NCI-H2196 treated with DMSO at 0.1 percent for 48 hours (cell line): ENCODE measurements around the gene BPI.
"Not testable (repeated sequence)": the region's sequence is repeated elsewhere in the genome, so short reads cannot be mapped to it uniquely, and the experiment has no call there.

Source experiments
- DNase-seq: peaks from one replicate; lab custom pipeline; 2025; ENCODE audit not compliant: unreplicated experiment; lab: John Stamatoyannopoulos, UW

The BPI gene

DNA sequence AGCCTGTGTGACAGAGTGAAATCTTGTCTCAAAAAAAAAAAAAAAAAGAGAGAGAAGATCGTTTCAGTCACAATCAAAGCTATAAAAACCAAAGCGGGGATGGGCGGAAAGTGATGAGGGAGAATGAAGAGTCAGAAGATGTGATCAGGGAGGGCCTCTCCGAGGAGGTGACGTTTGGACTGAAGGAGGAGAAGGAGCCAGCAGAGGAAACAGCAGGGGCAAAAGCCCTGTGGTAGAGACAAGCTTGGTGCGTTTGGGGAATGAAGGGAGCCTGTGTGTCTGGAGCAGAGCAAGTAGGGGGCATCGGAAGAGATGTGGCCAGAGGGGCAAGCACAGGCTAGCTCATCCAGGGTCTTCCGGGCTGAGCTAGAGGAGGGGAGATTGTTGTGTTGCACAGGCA lies 27.9 kb downstream of the BPI start:
- DNase-seq: no peak

DNA sequence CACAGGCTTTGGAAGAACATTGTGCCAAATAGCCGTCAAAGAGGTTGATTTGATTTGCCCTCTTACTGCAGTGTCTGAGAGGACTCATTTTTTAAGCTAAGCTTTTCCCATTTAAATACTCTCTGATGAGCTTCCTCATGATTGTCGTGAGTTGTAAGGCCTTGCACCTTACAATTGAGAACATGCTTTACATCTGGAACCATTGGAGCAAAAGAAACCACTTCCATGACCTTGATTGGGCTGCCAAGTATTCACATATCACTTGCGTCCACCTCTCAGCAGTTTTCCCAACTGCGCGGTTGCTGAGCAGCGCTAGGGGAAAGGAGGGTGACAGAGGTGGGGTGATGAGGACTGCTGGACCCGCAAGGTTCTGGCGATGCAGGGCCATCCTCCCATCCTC lies 30.1 kb downstream of the BPI start:
- no peak for DNase-seq

DNA sequence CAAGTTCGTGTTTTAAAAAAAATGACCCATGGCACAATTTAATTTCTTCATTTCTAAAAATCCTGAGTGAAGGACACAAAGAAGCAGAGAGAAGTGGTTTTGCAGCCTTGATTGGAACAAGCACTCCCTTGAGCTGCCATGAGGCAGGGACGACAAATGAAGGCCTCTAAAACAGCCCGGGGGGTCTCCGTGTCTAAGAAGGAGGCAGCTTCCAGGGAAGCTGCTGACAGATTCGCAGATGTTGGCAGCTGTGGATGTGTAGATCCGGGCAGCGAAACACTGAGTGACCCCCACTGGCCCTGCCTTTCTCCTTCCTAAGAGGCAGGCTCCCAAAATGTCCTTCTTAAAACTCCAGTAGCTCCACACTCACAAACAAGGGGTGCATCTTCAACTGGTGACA lies 32.8 kb downstream of the BPI start:
- no peak for DNase-seq

DNA sequence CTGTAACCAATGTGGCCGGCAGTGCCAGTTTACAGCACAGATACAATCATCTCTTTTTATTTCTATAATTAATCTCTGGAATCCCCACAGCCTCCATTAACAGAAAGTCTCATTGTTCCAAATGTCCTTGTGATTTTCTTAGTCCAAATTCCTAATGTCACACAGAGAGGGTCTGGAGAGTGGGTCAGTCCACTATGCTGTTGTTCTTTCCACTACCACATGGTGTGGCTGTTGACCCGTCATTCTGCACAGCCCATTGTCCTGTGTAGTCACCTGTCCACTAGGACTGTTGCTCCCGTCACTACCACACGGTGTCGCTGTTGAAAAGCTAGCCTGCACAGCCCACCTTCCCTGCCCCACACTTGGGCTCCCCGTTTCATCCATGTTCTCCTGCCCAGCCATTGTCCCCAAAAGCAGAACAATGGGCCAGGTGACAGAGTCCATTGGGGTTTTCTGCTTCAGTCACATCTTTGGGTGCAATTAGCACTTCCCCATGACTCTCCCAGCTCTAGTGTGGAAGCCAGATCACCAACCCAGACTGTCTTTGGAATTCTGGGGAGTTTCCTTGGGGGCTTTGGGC lies 33.7 kb downstream of the BPI start:
- no peak for DNase-seq

DNA sequence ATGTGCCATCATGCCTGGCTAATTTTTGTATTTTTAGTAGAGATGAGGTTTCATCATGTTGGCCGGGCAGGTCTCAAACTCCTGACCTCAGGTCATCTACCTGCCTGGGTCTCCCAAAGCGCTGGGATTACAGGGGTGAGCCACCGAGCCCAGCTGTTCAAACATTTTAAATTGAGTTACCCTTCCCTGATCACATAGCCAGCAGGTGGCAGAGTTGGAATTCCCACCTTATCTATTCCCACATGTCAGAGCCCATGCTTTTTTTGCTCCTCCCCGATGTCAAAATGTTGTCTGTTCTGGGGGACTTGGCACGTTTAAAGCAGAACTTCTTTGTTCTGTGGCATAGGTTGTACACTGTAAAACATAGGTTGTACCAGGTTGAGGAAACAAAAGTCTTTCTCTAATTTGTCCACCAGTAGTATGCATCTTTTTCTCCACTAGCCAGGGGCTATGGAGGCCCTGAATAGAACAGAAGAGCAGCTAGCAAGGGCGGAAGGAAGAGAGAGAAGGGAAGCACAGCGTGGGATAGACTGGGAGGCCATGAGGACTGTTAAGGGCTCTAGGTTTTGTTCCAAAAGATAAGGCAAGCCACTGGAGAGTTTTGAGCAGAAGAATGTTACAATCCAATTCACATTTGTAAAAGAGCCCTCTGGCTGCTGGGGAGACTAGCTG lies 35.0 kb downstream of the BPI start:
- no peak for DNase-seq

DNA sequence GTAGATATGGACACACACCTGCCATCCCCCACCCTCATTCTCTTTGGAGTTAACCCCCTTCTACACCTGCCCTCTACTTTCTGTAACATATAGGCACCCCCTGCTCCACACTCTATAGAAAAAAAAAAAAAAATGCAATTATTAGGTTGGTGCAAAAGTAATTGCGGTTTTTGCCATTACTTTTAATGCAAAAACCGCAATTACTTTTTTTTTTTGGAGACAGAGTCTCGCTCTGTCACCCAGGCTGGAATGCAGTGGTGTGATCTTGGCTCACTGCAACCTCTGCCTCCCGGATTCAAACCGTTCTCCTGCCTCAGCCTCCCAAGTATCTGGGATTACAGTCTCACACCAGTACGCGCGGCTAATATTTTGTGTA lies 35.6 kb downstream of the BPI start:
- not testable (repeated sequence) for DNase-seq

DNA sequence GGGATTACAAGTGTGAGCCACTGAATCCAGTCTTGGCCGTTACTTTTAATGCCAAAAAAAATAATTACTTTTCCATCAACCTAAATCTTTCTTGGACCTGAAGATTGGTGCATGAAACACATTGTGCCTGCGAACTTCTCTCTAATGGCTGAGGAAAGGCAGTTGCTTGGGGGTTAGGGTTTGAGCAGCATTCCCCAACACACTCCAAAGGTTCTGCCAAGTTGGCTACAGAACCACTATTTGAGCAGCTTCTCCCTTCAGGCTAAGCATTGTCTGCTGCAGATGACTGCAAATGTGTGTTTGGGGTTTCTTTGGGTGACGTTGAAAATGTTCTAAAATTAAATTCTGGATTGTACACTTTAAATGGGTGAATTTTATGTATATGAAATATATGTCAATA lies 36.0 kb downstream of the BPI start:
- no peak for DNase-seq

DNA sequence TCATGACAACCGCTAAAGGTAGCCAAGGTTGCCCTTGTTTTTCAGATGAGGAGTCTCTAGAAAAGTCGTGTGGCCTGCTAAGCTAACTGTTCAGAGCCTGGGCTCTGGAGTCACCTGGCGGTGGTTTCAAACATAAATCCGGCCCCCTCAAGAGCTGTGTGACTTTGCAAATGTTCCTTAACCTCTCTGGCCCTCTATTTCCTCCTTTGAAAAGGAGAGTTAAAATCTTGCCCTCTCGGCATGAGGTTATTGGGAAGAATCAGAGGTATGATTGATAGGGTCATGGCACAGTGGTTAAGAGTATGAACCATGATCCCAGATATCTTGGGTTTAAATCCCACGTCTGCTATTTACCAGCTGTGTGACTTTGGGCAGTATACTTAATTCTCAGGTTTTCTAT lies 36.7 kb downstream of the BPI start:
- no peak for DNase-seq

DNA sequence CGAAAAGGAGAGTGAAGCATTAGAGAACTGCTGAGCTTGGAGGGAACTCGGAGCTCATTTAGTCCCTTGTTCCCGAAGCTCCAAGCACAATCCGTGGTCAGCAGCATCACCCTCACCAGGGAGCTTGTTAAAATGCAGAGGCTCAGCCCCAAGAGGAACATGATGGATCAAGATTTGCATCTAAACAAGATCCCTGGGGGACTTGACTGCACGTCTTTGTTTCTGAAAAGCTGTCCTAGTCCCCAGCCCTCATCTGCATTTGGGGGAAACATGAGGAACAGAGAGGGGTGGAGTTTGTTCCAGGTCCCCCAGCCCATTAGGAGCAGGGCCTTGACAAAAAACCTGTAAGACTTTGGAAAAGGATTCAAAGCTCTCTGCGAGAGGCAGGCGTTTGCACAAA lies 38.3 kb downstream of the BPI start:
- DNase-seq: no peak

DNA sequence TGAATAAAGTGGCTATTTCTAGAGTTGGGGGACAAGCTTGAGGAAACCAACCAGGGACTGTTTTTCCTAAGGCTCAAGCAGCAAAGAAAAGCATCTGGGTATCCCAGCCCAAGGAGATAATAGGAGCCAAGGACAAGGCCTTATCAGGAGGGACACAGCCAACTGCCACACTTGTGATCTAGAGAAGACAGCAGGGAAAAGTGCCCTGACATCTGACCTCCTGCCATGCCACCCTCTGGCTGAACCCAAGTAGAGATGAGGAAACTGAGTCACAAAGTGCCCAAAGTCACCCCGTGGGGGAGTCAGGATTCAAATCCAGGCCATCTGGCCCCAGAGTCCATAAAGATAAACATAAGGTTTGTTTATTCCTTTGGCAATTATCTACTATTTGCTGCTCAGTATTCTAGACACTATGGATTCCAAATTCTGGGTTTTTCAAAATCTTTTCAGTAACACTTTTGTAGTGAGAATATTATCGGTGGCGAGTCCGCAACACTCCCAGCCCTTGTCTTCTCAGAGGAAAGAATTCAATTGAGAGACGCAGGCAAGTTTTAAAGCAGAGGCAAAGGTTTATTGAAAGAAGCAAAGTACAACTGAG lies 38.9 kb downstream of the BPI start:
- DNase-seq: no peak

DNA sequence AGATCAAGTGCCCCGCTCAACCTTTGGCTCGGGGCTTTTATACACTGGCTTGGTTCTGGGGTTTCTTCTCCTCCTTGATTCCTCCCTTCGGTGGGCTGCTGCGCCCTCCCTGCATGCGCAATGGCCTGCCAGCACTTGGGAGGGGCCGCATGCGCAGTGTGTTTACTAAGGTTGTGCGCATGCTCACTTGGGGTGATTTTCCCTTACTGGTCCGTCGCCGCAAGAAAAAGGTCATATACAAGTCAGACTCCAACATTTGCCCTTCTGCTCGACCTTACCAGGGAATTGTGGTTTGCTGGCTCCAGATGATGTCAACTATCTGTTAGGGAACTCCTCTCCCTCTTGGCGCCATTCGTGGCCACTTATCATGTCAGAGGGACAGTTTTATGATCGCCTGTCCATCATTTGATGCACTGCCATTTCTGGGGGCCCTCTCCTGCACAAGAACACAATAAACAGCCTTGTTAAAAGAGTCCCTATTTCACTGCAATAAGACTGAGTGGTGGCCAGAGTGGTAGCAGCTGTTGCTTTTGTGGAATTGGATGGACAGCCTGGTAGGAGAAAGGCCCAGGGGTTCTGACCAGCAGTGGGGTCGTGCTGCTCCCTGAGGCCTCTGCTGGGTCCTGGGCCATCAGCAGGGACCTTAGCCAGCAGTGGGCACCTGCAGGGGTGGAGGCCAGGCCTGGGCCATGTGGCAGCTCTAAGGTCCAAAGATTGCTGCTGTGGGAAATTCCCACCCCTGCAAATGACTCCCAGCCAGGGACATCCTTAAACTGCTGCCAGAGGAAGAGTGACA lies 39.6 kb downstream of the BPI start:
- no peak for DNase-seq

DNA sequence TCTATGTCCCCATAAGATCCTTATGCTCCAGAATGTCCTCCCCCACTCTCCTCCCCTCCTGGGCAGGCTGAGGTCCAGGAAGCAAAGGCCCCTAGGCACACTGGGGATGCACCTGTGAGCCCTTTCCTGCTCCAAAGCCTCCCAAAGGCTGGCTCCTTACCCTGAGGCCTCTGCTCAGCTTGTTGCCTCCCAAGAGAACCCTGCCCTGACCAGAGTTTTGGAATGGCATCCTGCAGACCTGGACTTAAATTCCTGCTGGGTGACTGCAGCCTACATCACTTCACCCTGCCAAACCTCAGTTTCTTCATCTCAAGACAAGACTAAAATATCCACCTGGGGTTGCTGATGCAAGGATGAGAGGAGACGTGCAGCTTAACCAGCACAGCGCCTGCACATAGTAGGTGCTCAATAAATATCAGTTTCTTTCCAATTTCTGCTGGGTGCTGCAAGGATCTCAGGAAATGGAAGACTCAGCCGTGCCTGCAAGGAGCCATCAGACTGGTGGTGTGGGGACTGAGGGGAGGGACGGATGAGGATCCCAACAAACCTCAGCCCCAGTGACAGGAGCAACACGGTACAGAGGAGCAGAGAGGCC lies 40.2 kb downstream of the BPI start:
- no peak for DNase-seq

DNA sequence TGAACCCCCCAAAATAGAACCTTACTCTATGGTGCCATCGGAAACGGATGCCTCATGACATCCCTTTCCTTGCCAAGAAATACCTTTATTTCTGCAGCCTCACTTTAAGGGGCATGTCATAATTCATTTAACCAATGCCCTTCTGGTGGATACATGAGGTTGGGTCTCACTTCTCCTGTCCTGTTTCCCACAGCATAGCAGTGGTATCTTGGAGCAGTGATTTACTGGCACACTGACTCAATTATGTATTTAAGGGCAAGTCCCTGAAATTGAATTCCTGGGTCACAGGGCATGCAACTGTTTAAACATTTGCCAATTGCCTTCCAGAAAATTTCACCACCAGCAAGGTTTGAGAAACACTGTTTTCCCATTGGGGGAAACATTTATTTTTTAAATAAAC lies 41.7 kb downstream of the BPI start:
- no peak for DNase-seq

DNA sequence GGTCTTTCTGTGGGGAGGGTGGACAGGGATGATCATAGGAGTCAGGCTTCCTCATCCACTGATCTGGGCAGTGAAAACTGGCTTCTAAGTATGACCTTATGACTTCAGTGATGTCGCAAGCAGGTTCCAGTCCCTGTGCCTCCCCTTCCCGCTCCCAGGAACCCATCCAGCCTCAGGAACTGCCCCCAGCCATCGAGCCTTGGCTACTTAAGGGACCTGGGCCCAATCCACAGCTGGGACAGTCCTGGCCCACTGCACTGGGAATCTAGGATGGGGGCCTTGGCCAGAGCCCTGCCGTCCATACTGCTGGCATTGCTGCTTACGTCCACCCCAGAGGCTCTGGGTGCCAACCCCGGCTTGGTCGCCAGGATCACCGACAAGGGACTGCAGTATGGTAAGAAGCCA lies 42.3 kb downstream of the BPI start, which contains the start of gene LBP:
Gene LBP (plus strand): TSS at position 236 of the 405 bp plus-strand sequence. CDS start 35 bp downstream, at position 271.
- no peak for DNase-seq

DNA sequence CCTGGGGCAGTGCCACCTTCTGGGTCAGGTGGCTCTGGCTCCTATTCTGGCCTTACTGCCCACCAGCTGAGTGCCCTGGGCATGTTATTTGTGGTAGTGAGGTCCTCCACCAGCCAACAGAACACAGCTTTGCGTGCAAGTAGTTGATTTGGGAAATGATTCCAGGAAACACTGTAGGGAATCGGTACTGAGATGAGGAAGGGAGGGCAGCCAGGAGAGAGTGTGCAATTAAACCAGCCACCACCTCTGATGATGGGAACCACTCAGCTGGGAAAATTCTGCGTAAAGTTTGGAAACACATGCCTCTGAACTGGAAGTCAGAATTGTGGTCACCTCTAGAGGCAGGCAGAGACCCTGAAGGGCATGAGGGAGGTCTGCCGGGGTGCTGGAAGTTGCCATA lies 42.8 kb downstream of the BPI start:
- DNase-seq: no peak

DNA sequence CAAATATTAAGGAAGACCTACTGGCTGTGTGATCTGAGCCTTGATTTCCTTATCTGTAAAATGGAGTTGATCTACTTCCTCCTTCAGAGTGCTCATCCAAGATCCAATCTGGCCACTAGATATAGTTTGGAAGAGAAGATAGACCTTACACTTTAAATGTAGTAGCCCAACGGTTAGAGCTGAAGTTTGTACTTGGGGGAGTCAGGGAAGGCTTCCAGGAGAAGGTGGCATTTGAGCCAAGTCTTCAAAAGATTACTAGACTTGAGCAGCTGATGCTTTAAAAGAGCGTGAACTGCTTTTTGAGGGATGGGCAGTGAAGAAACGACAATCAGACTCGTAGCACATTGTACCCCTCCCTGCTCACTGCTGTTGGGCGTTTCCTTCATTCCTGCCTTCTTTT lies 45.9 kb downstream of the BPI start:
- DNase-seq: no peak

DNA sequence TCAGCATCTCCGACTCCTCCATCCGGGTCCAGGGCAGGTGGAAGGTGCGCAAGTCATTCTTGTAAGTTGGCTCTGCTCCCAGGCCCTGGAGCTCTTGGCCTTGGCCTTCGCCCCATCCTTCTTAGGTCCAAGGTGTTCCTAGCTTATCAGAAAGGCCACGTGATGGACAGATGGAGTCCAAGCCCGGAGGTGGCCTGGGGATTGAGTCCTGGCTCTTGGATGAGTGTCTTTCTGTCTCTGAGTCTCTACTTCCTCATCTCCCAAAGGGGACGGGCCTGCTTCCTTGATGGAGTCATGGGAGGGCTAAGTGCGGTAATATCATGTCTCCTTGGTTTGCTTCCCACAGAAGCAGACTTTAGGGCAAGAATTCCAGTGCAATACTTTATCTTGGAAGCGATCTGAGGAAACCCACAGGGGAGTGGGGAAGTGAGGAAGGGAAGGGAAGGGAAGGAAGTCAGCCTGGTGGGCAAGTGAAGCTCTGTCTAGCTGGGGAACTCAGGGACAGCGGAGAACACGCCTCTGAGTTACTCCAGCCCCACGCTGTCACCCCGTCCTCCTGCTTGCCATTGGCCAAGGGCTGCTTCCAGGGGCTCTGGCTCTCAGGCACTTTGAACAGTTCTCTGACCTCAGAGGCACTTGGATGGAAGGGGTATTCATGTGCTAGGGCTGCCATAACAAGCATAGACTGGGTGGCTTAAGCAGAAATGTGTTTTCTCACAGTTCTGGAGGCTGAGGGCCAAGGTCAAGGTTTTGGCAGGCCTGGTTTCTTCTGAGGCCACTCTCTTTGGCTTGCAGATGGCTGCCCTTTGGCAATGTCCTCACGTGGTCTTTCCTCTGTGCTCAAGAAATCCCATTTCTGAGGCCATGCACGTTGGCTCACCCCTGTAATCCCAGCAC lies 47.2 kb downstream of the BPI start:
- no peak for DNase-seq

DNA sequence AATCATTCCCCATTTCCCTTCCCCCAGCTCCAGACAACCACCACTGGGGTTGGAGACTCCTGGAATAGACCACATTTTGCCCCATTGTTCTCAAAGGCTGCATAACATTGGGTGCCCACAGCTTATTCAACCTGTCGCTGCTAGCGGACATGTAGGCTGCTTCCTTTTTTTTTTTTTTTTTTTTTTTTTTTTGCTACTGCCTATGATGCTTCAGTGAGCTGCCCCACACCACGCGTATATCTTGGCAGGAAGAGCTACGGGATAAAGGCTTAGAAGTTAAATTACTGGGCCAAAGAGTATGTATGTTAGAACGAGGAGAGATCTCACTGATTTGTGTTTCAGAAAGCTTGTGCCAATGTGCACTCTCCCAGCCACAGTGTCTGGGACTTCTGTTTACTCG lies 49.4 kb downstream of the BPI start:
- DNase-seq: no peak

DNA sequence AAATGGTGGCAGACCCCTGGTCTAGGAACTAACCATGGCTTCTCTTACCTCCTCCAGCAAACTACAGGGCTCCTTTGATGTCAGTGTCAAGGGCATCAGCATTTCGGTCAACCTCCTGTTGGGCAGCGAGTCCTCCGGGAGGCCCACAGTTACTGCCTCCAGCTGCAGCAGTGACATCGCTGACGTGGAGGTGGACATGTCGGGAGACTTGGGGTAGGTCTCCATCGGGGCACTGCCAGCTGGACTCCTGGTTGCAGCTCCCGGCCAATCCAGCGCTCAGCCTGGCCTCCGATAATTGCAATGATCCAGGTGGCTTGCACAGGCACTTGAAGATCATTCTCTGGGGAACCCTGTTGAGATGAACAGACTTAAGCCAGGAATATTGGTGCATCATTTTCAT lies 50.3 kb downstream of the BPI start:
- no peak for DNase-seq

DNA sequence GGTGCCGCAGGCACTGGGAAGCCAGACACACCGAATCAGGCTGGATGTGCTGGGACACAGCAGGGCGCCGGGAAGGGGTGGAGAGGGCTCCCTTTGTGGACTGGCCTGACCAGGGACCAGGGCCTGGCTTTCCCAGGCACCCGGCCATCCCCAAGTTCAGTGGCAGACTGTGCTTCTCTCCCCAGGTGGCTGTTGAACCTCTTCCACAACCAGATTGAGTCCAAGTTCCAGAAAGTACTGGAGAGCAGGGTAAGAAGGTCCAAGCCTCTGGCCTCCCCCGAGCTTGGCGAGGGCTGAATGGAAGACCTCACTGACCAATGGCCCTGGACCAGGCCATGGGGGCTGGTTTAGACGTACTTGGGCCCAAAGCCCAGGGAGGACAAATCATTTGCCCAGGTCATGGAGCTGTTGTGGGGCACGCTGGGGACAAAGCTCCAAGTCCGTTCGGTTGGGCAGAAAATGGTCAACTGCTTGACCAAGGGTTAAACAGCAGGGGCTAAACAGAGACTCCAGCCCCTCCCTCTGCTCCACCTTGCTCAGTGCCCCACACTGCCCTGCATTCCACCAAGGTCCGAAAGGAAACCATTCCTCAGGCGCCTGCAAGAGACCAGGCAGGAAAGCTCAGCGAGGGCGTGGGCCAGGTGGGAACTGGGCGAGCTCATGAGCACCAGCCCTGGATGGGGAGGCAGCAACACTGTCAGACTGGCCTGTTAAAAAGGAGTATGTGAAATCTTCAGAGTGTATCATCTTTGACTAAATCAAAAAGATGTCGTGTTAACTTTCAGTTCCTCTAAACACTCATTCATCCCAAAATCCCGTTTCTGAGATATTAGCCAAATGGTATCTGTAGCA lies 51.4 kb downstream of the BPI start:
- DNase-seq: no peak
